ENCODE results near the gene GRM7. TPM values are rescaled to one million over a fixed set of nuclear protein-coding genes. Genes with fewer than 3 reads are reported as not detected.

The GRM7 gene
- total RNA-seq, 1 experiment from 2014 or later, result 0.28 TPM

- Histone ChIP-seq H3K18ac (ENCODE audit: insufficient read length, low read depth, low read length) (no peak overlapping the region), H4K5ac (ENCODE audit: insufficient read length, low read depth, low read length) (no peak overlapping the region), H3K9me3 (ENCODE audit: control insufficient read depth, low read depth, low read length) (no peaks in the 10 kb centered on the region), H3K14ac (ENCODE audit: insufficient read depth, low read length) (no peak overlapping the region), H2BK120ac (ENCODE audit: low read depth, low read length, poor library complexity, severe bottlenecking) (no peak overlapping the region), H3K23ac (ENCODE audit: insufficient read length, low read depth, low read length) (no peak overlapping the region), H2BK12ac (ENCODE audit: insufficient read length, low read depth, low read length) (no peak overlapping the region), H2BK5ac (ENCODE audit: insufficient read length, low read length) (no peak overlapping the region), H4K20me1 (ENCODE audit: control insufficient read depth, insufficient read depth, insufficient read length) (no peaks in the 10 kb centered on the region), H3K79me1 (ENCODE audit: insufficient read depth, low read depth, low read length, poor library complexity, severe bottlenecking) (no peaks in the 10 kb centered on the region), H2BK15ac (ENCODE audit: low read depth, low read length) (no peak overlapping the region), H3K27me3 (ENCODE audit: insufficient read depth, low read length) (no peaks in the 10 kb centered on the region), H2AFZ (ENCODE audit: low read length) (no peak overlapping the region), H3K4ac (ENCODE audit: low read depth, low read length) (no peak overlapping the region), H3T11ph (ENCODE audit: low read length) (no peak overlapping the region), H3K23me2 (ENCODE audit: insufficient read length, low read depth, low read length, poor library complexity, severe bottlenecking) (no peaks in the 10 kb centered on the region), H3K27ac (ENCODE audit: insufficient read length, low read depth, low read length) (no peak overlapping the region), H3K9ac (ENCODE audit: extremely low read depth, insufficient read length, low read length) (no peak overlapping the region), H3K79me2 (ENCODE audit: insufficient read depth, low read length) (no peaks in the 10 kb centered on the region), H3K4me2 (ENCODE audit: insufficient read depth, insufficient read length, low read length) (no peak overlapping the region), H2AK5ac (ENCODE audit: insufficient read length, low read length) (no peak overlapping the region), H3K56ac (ENCODE audit: insufficient read length, low read depth, low read length) (no peak overlapping the region), H2BK20ac (ENCODE audit: low read depth, low read length, poor library complexity, severe bottlenecking) (no peak overlapping the region), H4K8ac (replicated peaks; ENCODE audit: insufficient read length, low read depth, low read length) (no peak overlapping the region), H3K4me1 (ENCODE audit: insufficient read depth, low read length) (no peaks in the 10 kb centered on the region; the same call in 1 of the 2 replicates), H4K91ac (ENCODE audit: insufficient read length, low read depth, low read length) (no peak overlapping the region)
- no peaks in the 10 kb centered on the region for H3K9me3 Mint-ChIP-seq
- H3K36me3 Mint-ChIP-seq (ENCODE audit: insufficient read depth in 1 of 3, low read depth in 3 of 3), result no peaks in the 10 kb centered on the region
- no peak for TF ChIP-seq CTCF (conservative IDR thresholded peaks at IDR 0.05)
- no peaks in the 10 kb centered on the region for H3K27me3 Mint-ChIP-seq (ENCODE audit: low read depth)
- no peaks in the 10 kb centered on the region for H3K4me1 Mint-ChIP-seq
- H3K27ac Mint-ChIP-seq, result no peak overlapping the region
- WGBS (ENCODE audit: extremely low coverage, insufficient read length, low lambda C conversion rate), result no CpG with 5 or more reads among the region's 1 CpG
- no peak overlapping the region for H3K4me3 Mint-ChIP-seq
- no peak for DNase-seq
Measured at GRCh38 chr3:7075117-7075516, 214.2 kb downstream of the GRM7 start.
